NT2/D1 (cell line): ENCODE measurements around the gene IL2RA.

Source experiments
- SUZ12 ChIP-seq: IDR thresholded peaks from 2 replicates; pipeline ENCODE4 v1.6.1; 2011; ENCODE audit not compliant: insufficient read length, insufficient read depth; ENCODE audit errors: extremely low read depth
- YY1 ChIP-seq: IDR thresholded peaks from 2 replicates; pipeline ENCODE4 v1.6.1; 2011; ENCODE audit not compliant: insufficient read length, insufficient read depth
- ZNF274 ChIP-seq: IDR thresholded peaks from 2 replicates; pipeline ENCODE4 v1.6.1; 2011; ENCODE audit warnings: mild to moderate bottlenecking, low read depth, low read length

- TF ChIP-seq SUZ12 (no peak), YY1 (no peak), ZNF274 (no peak)
Observed at GRCh38 chr10:6101181-6101580, 39.0 kb upstream of the IL2RA start.
